ENCODE results near the gene RAC3. TPM values are rescaled to one million over a fixed set of nuclear protein-coding genes. Genes with fewer than 3 reads are reported as not detected.

The RAC3 gene
- total and polyA plus RNA-seq, 2 experiments from 2014 or later: 5.5 to 11.8 TPM

DNA sequence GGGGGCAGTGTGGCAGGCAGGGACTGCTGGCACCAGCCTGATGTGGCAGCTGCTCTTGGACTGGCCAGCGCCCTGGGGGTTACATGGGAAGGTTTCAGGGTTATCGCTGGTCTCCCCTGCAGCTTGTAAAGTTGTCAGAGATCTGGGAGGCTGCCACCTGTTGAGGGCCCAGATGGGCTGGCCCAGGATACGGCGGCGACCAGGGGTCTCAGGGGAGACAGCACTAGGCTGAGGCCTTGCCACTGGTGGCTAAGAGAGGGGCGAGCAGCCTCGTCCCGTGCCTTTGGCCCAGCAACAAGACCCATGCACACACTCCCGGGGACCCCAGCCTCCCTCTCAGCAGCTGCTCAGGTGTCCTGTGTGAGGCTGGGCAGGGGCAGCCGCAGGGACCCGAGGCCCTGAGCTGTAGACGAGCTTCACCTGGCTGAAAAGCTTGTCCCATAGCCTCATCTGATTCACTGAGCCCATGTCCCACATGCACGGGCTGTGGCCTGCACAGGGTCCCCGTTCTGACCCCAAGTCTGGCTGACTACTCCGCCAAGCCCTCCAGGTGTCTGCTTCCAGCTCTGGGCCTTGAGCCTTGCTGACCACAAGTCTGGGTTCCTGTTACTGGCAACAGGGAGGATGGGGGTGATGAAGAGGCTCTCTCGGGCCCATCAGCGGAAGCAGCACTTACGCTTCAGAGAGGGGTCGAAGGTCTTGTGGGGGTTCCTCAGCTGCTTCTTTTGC lies 28.0 kb downstream of the RAC3 start:
- Histone ChIP-seq H3K9me2 (replicated peaks; ENCODE audit: insufficient read depth) (no peaks in the 10 kb centered on the region), H3K4me3 (no peak overlapping the region), H3K27ac (no peak overlapping the region), H3K36me3 (replicated peaks; ENCODE audit: insufficient read depth, low read depth) (no peaks in the 10 kb centered on the region), H2AFZ (no peak overlapping the region), H3K9me3 (ENCODE audit: low read depth) (no peaks in the 10 kb centered on the region), H3K4me2 (no peak overlapping the region), H3K27me3 (no peaks in the 10 kb centered on the region), H3K4me1 (ENCODE audit: insufficient read depth) (peaks cover 2% of the 10 kb centered on the region), H3K79me2 (no peaks in the 10 kb centered on the region), H4K20me1 (ENCODE audit: insufficient read depth, poor library complexity, severe bottlenecking) (no peaks in the 10 kb centered on the region)
- DNase-seq (ENCODE audit: low spot score): no peak
- 95% methylated on average over 19 of the region's 19 CpGs for WGBS (ENCODE audit: low lambda C conversion rate, missing lambda C conversion rate)
- TF ChIP-seq EZH2 (IDR thresholded peaks at IDR 0.05; ENCODE audit: borderline replicate concordance) (no peak), EZH2phosphoT487 (IDR thresholded peaks at IDR 0.05; ENCODE audit: low read depth, severe bottlenecking, unreplicated experiment) (no peak)
- TF ChIP-seq, protein P1, sequence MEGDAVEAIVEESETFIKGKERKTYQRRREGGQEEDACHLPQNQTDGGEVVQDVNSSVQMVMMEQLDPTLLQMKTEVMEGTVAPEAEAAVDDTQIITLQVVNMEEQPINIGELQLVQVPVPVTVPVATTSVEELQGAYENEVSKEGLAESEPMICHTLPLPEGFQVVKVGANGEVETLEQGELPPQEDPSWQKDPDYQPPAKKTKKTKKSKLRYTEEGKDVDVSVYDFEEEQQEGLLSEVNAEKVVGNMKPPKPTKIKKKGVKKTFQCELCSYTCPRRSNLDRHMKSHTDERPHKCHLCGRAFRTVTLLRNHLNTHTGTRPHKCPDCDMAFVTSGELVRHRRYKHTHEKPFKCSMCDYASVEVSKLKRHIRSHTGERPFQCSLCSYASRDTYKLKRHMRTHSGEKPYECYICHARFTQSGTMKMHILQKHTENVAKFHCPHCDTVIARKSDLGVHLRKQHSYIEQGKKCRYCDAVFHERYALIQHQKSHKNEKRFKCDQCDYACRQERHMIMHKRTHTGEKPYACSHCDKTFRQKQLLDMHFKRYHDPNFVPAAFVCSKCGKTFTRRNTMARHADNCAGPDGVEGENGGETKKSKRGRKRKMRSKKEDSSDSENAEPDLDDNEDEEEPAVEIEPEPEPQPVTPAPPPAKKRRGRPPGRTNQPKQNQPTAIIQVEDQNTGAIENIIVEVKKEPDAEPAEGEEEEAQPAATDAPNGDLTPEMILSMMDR (IDR thresholded peaks at IDR 0.05; ENCODE audit: poor library complexity): no peak

DNA sequence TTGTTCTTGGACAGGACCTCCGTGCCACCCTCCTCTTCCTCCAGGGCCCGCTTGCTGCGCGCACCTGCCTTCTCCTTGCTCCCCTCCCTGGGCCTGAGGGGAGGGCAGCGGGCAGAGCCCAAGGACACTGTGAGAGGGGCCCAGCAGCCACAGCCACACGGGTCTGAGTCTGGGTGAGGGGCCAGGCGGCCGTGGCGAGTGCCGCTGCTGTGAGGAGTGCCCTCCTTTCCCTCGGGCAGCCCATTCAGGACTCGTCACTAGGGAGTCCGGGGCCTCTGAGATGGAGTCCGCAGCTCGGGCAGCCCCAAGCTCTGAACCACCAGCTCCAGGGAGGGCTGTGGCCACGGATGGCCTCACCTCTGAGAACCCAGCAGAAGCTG lies 28.5 kb downstream of the RAC3 start:
- Histone ChIP-seq H3K79me2 (peaks cover 4% of the 10 kb centered on the region), H4K20me1 (ENCODE audit: insufficient read depth, poor library complexity, severe bottlenecking) (no peaks in the 10 kb centered on the region), H3K9me2 (replicated peaks; ENCODE audit: insufficient read depth) (no peaks in the 10 kb centered on the region), H3K27ac (no peak overlapping the region), H3K4me1 (ENCODE audit: insufficient read depth) (peaks cover 7% of the 10 kb centered on the region), H3K27me3 (no peaks in the 10 kb centered on the region), H3K9me3 (ENCODE audit: low read depth) (no peaks in the 10 kb centered on the region), H3K36me3 (replicated peaks; ENCODE audit: insufficient read depth, low read depth) (no peaks in the 10 kb centered on the region), H2AFZ (no peak overlapping the region), H3K4me2 (no peak overlapping the region), H3K4me3 (no peak overlapping the region)
- WGBS (ENCODE audit: low lambda C conversion rate, missing lambda C conversion rate): 89% methylated on average over 16 of the region's 16 CpGs
- TF ChIP-seq, protein P1 (IDR thresholded peaks at IDR 0.05; ENCODE audit: poor library complexity): no peak
- no peak for TF ChIP-seq EZH2 (IDR thresholded peaks at IDR 0.05; ENCODE audit: borderline replicate concordance)
- TF ChIP-seq EZH2phosphoT487 (IDR thresholded peaks at IDR 0.05; ENCODE audit: low read depth, severe bottlenecking, unreplicated experiment): no peak
- no peak for DNase-seq (ENCODE audit: low spot score)

DNA sequence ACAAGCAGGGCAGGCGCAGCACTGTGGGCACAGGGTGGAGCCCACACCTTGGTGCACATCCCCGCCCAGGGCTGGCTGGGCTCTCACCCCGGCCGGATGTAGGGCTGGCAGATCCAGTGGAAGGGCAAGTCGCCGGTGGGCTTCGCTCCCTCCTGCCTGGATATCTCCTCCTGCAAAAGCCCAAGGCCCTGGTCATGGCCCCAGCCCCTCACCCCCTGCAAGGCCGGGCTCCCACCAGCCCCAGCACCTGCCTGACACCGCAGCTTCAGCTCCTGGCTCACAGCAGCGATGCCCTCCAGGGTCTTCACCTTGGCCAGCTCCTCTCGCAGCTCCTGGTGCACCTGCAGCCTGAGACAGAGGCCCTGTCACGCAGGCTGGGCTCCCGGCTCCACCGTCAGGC lies 29.1 kb downstream of the RAC3 start:
- H3K9me2 ChIP-seq (replicated peaks; ENCODE audit: insufficient read depth): no peaks in the 10 kb centered on the region
- TF ChIP-seq EZH2phosphoT487 (IDR thresholded peaks at IDR 0.05; ENCODE audit: low read depth, severe bottlenecking, unreplicated experiment) (no peak), EZH2 (IDR thresholded peaks at IDR 0.05; ENCODE audit: borderline replicate concordance) (no peak)
- TF ChIP-seq, protein P1 (IDR thresholded peaks at IDR 0.05; ENCODE audit: poor library complexity): no peak
- H2AFZ ChIP-seq: no peak overlapping the region
- no peaks in the 10 kb centered on the region for H3K36me3 ChIP-seq (replicated peaks; ENCODE audit: insufficient read depth, low read depth)
- H3K27me3 ChIP-seq: no peaks in the 10 kb centered on the region
- H3K4me1 ChIP-seq (ENCODE audit: insufficient read depth): peaks cover 7% of the 10 kb centered on the region
- H3K9me3 ChIP-seq (ENCODE audit: low read depth): no peaks in the 10 kb centered on the region
- peaks cover 8% of the 10 kb centered on the region for H3K79me2 ChIP-seq
- WGBS (ENCODE audit: low lambda C conversion rate, missing lambda C conversion rate): 96% methylated on average over 14 of the region's 14 CpGs
- H3K4me2 ChIP-seq: no peak overlapping the region
- H3K4me3 ChIP-seq: no peak overlapping the region
- no peak for DNase-seq (ENCODE audit: low spot score)
- H3K27ac ChIP-seq: no peak overlapping the region
- H4K20me1 ChIP-seq (ENCODE audit: insufficient read depth, poor library complexity, severe bottlenecking): no peaks in the 10 kb centered on the region
